Left colon (tissue), 2 donors: ENCODE measurements around the gene ATP4B. TPM values are rescaled to one million over a fixed set of nuclear protein-coding genes. Genes with fewer than 3 reads are reported as not detected.

ENCODE experiments used
- ATAC-seq: fragments of 200-7000 bp; cut with Tn5 transposase; one replicate; pipeline ENCODE4 v1.9.1; 2020; ENCODE audit warnings: mild to moderate bottlenecking, moderate library complexity
- DNase-seq, 2 donors: peaks; one replicate each; pipeline ENCODE4 v3.0.0-alpha.2; 2020
- intact Hi-C, 2 donors: fragments of 100-400 bp; cut with DNase I in 1 of 2; cut with micrococcal nuclease in 1 of 2; formaldehyde crosslinking; loops; one replicate each; pipeline versions ENCODE4 v1.11.2 to v1.14.0; 2022; cut with DNase I, micrococcal nuclease
- total RNA-seq, 2 donors: library from RNA; stranded (reverse); fragmentation: NEBNext Ultra II Directional; extraction: Animal tissue kit (Norgen Biotek cat#: 25700); gene quantifications; one replicate each; pipeline ENCODE4 v1.2.1, GENCODE V29; 2021
- donor health status: DM: no; HTN: no; CAD: no.
- donor health status: DM: yes; HTN: yes; CAD: no.

The ATP4B gene
- total RNA-seq, 2 donors from 2014 or later: not detected

DNA sequence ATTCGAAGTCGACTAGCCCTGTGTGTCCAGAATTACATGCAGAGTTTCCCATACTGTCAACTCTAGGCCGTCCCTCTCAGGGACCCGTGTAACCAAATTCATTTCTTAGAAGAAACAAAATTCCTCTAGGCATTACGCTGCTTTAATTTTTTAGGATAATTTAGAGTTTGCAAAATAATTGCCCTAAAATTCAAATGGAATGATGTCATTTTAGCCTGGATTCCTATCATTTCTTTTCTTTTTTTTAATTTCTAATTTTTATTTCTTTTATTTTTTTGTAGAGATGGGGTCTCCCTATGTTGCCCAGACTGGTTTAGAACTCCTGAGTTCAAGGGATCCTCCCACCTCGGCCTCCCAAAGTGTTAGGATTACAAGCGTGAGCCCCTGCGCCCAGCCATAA is 1.3 kb upstream of the ATP4B start:
- ATAC-seq (no peak), DNase-seq (no peak)
- intact Hi-C loops: no loop called here

DNA sequence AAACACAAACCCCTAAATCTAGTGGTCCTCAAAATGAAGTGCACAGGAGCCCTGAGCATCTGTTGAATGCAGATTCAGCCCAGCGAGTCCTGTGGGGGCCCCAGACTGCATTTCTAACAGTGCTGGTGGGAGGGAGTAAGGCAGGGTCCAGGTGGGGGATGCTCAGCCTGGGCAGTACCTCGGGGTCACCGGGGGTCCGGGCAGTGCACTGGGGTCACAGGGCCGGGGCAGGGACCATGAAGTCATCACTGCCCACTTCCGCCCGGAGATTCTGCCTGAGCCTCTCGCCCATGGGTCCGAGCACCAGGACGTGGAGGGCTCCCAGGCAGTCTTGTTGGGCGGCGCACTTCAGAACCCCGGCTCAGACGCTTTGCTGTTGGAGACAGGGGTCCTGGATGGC is 838 bp upstream of the ATP4B start:
- intact Hi-C loops: no loop called here
- peak in 1 of 2 donors; percentile 2 for DNase-seq
- no peak for ATAC-seq

DNA sequence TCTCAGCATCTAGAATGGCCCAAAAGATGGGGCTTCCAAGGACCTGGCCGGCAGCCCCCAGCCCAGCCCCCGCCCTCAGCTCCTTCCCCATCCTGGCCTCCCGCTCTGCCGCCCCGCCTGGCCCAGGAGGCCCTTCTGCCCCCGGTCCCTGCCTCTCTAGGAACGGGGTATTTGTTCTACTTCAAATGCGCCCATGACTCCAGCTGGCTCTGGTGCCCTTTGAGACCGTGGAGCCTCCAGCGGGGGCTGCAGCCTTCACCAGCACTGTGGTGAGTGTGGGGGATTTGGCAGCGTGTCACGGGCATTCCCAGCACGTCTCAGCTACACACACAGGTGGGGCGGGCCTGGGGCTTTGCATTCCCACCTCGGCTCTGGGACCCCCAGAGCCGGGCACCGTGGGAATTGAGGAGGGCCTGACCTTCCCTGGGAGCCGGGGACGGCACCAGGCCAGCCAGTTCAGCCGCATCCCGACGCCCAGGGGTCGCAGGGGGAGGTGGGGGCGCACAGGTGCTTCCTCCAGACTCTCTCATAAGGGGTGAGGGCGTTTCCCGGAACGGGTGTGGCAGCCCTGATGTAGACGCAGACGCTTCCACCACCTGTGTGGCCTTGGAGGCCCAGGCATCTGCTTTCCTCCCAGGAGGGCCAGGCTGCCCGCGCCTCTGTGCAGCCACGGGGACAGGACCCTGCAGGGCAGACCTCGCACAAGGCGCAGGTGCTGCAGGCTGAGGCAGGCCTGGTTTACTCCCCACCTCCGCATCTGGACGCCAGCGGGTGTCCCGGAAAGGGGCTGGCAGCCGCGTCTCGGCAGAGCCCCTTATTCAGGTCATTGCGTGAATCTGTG is 947 bp downstream of the ATP4B start:
- DNase-seq (peak in 1 of 2 donors; percentile 49), ATAC-seq (peak; percentile 82)
- intact Hi-C loops: no loop called here

DNA sequence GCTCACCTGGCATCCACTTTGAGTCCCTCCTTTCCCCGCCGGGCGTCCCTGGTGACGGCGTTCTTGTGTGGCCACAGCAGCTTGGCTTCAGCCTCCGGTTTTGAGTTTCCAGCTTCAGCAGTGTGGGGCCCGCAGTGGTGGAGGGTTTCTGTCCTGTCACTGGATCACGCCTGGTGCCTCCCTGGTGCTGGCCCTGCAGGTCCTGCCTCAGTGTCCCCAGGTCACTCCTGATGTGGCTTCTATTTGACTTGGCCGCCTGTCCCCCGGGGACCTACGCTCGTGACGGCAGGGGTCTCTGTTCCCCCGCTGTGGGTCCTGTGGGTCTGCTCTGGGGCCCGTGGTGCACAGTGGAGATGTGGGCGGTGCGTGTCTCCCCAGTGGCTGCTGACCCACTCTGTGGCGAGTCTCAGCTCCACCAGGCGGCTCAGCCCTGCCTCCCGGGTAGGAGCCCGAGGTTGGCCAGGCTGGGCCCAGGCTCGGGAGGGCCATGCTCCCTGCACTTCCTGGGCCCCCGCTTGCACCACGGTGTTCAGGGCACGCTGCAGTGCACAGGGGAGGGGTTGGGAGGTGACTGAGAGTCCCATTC is 1.9 kb downstream of the ATP4B start:
- DNase-seq (peak in 1 of 2 donors; percentile 7), ATAC-seq (no peak)
- intact Hi-C loops: no loop called here

DNA sequence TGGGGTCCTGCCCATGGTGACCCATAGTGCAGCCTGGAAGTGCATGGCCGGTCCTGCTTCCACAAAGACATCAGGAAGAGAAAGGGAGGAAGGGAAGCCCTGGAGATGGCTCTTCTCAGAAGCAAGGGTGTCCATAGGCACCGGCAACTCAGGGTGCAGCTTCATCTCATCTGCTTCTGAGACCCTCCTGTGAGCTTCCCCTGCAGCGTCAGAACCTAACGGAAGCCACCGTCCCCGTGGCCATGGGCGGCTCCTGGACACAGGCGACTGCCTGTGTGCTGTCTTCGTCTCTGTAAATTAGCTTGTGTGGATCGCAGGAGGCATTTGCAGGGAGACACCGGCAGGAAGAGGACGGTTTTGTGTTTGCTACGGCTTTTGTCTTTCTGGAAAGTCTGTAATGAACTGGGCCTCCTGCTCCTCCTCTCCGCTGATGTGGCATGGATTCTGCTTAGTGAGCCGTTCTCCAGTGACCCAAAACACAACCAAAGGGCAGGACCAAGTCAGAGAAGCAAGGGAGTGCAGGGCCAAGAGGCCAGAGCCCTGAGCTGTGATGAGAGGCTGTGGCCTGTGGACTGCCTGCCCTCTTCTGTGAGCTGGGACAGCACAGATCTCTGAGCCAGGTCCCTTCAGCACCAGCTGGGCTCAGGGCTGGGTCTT is 2.5 kb downstream of the ATP4B start:
- peak in 1 of 2 donors; percentile 2 for DNase-seq

DNA sequence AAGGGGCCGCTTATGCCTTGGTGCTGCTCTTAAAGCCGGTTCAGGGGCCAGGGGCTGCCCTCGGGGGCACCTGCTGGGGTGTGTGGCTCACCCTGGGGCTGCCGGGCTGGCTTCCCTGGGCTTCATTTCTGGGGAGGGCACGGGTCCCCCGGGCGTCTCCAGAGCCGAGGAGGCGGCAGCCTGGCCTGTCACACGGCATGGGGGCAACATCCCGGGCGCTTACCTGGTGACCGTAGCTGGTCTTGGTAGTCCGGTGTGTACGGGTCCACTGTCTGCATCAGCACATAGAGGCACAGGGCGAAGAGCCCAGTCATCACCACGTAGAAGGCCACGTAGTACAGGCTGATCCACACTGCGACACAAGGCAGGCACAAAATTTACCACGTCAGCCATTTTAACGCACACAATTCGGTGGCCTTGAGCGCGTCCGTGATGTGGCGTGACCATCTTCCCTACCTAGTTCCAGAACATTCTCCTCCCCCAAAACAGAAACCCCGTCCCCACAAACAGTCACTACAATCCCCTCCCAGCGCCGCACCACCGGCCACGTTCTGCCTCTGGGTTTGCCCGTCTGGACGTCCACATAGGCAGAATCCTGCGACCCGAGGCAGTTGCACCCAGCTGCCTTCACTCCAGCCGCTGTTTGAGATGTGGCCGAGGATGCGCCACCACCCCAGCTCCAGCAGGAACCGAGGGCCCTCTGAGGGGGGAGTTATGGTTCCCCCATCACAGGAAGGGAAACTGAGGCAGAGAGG is 3.2 kb downstream of the ATP4B start:
- intact Hi-C loops: no loop called here
- ATAC-seq (no peak), DNase-seq (peak in 1 of 2 donors; percentile 4)

More for the DNA sequence above, 2.5 kb downstream of the ATP4B start:
- intact Hi-C loops: no loop called here
- ATAC-seq: no peak

DNA sequence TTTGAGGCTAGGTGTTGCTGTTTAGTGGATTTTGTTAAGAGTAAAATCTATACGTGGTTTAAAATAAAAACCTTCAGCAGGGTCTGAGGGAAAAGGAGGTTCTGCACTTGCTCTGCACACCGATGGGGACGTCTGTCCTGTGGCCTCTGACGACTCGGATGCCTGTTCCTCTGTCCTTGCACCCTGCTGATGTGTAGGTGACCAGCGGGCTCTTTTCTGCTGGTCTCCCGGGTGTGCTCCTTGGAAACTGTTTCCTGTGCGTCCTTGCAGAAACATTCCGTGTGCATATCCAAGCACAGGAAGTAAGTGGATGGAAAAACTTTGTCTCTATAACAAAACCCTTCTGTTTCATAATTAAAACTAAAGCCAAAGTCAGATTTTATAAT is 3.8 kb downstream of the ATP4B start:
- DNase-seq (no peak), ATAC-seq (no peak)
- intact Hi-C loops: no loop called here

DNA sequence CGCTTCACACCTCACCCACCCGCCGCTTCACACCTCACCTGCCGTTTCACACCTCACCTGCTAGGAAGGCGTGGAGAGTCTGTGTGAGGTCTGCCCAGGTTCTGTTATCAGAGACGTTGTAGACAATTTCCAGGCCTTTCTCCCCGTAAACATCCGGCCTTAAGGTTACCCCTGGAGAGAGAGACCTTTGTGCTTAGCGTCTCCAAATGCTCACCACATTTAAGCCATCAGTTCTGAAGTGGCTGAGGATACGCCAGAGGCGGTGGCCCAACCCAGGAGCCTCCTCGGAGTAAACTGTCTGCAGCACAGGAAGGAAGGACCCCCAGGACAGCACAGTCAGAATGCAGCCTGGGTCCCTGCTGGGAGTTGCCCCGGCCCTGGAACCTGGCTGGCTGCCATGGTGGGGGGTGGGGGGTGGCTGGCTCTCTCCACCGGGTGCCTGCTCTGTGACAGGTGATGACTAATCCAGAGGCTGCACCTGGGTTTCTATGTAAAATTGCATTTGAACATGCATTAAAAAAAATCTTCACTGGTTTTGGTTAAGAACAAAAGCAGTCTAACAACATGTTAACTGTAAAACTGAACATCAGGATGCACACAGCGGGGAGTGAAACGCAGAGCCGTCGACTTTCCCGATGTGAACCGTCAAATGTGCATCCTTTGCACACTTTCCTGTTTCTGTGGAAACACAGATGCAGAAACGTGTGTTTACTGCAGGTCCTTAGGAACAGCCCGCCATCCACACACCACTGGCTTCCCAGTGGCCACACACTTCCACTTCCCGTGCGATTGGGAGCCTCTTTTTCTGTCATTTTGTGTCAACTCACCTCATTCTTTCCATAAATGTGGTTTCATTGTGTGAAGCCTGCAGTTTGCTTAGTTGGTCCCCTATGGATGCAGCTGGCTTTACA is 4.5 kb downstream of the ATP4B start:
- DNase-seq (peak in 1 of 2 donors; percentile 3), ATAC-seq (no peak)
- intact Hi-C loops: no loop called here

DNA sequence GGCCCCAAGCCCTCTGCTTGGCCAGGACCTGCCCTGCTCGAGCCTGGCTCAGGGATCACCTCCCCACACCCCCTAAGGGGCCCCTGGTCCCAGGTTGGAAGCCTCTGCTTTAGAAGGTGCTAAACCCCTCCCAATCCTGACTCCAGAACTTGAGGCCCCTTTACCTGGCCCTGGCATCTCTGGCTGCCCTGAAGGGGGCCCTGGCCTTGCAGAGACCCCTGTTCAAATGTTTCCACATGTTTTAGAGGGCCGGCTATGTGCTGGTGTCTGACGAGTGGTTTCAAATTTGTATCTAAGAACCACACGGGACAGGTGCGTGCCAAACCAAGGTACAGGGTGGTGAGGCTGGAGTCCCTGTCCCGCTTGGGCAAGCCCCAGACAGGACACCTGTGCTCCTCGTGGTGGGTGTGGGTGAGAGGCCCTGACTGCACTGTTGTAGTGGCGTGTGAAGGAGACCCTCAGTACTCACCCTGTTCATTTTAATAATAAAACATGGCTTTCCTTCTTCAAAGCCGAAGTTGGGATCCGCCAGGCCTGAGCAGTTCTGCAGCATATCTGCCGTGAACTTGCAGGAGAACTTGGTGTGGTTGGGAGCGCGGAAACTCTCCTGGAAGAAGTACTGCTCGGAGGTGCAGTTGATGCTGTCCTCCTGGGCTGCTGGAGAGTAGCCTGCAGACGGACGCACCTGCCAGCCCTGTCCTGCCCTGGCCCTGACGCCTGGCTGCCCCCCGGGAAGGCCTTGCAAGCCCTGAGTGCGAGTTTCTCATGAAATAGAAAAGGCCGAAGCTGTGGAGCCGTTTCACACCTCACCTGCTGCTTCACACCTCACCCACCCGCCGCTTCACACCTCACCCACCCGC is 5.4 kb downstream of the ATP4B start:
- peak in 1 of 2 donors; percentile 2 for DNase-seq
- intact Hi-C loops: no loop called here
- ATAC-seq: no peak

DNA sequence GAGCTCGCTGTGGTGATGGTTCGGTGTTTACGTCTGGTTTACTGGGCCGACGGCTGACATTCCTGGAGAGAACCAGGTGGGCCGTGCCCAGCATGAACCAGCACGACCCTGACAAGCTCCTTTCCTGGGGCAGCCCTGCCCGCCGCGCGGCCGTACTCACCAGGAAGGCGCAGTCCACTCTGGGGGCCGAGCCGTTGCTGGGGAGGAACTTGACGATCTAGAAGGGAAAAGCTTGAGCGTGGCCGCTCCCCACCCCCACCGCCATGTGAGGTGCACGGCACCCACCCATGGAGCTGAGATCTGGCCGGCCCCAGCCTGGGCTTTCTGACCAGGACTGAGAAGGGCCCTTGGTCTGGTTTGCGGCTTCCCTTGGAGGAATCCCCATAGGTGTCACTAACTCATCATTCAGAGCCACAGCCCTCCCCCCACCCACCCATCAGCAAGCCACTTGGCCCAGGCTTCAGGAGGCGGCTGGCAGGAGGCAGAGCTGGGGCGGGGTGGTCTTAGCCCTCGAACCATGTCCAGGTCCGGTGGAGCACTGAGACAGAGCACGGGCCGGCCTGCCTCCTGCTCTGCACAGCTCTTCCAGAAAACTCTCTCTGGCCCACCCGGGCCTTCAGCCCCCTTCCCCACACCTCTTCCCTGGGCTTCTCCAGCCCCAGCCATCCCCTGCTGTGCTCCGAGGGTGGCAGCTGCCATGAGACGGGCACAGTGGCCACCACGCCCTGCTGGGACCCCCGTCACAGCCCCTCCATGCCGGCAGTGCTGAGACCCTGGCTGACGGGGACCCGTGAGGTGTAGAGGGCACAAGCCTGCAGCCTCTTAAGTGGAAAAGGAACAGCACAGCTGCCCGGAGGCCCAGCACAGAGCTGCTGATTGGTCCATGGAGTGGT is 6.2 kb downstream of the ATP4B start:
- no peak for ATAC-seq
- peak in 1 of 2 donors; percentile 6 for DNase-seq
- intact Hi-C loops: no loop called here

DNA sequence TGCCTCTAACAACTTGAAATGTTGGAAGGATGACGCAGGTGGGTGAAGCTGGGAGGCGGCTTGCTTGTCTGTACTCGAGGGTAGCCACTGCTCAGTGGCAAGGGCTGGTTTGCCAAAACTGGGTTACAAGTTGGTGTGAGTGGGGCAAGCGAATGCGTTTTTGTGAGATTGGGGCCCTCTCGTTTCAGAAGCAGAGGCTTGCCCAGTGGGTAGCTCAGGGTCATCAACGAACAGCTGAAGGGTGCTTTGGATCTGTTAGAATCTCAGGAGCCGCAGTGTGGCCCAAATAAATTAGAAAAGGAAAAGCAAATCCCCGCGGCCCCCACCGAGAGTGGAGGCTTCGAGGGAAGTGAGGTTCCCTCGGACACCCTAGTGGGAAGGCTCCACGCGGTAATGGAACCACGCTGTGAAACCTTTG is 7.3 kb downstream of the ATP4B start:
- ATAC-seq: no peak
- intact Hi-C loops: no loop called here
- peak in 1 of 2 donors; percentile 0 for DNase-seq

DNA sequence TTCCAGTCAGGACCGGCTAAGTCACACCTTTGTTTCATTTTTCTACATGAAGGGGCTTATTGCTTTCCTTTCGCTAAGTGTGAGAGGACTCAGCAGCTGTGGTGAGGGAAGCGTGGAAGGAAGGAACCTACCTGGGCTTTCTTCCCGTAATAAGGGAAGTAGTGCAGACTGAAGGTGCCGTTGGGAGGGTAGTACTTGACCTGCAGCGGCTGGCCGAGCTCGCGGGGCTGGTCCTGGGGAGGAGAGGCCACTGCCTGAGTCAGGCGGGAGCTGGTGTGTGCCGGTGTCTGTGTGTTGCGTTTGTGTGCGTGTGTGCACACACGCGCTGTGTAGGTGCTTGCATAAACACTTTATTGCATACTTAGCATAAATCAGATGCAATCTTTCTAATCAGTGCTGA is 7.7 kb downstream of the ATP4B start:
- intact Hi-C loops: no loop called here
- ATAC-seq (no peak), DNase-seq (peak in 1 of 2 donors; percentile 1)

DNA sequence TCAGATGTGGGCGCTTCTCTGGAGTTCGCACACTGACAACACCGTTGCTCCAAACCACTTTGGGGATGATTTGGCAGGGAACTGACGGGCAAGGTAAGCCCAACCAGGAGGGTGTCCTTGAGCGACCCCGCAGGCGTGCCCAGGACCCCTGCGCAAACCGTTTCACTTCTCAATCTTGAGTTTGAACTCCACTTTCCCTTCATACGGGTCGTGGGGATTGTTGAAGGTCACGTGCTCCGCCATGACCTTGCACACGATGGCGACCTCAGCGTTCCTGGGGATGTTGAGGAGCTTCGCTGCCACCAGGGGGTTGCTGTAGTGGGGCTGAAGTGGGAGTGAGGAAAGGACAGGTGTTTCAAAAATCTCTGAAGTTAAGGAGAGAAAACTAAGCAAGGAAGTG is 8.8 kb downstream of the ATP4B start:
- peak in 1 of 2 donors; percentile 2 for DNase-seq
- intact Hi-C loops: no loop called here
- no peak for ATAC-seq

DNA sequence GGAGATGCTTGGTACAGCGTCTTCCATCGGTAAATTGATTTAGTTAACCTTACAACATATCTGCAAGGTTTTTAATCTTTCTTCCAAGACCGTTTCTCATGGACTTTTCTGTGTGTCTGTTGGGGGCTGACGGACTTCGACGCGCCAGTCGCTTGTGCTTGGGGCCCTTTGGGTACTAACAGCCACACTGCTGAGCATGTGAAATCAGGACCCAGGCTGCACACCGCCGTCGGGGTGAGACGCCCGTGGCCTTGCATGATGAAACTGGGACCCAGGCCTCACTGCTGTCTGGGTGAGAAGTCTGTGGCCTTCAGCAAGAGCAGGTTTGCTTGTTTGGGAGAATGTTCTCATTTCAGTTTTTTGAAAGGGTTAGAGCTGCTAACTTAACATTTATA is 9.8 kb downstream of the ATP4B start:
- DNase-seq: peak in 1 of 2 donors; percentile 12
- no peak for ATAC-seq

DNA sequence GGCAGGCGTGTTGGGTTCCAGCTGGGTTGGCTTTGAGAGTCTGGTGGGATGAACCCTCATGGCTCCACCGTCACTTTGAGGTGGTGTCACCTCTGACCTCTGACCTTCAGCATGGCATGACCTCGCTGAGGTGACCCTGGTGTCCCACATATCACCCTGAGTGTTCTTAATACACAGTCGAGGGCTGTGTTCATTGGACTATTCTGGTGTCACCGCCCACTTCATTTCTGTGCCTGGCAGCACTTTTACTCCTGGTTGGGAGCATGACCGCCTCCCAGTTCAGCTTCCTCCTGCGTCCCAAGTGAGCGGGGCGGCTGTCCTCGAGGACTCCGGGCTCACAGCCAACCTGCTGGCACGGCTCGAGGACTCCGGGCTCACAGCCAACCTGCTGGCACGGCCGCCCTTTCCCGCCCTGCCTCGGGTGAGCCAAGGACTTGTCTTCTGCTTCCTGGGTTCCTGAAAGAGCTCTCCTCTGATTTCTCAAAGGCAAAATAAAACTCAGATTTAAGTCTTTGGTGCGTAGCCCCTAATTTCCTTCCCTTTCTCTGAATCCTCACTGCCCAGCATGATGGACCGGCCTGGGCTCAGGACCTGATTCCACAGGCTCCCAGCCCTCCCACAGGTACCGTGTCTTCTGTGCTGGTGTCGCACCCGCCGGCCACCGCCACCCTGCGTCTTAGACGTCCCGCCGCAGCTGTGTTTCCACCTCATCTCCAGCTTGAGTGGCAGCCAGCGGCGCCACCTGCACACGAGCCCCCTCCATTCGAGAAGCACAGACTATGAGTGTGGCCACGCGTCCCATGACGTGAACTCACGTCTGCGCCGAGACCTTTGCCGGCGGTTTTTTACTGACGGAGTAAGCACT is 10.4 kb downstream of the ATP4B start:
- DNase-seq (peak; percentile 94 to 96), ATAC-seq (peak; percentile 88)
- intact Hi-C loops: no loop called here

More for the DNA sequence above, 9.8 kb downstream of the ATP4B start:
- intact Hi-C loops: no loop called here
